Stimulated activated CD8-positive, alpha-beta memory T cell treated with anti-CD3 and anti-CD28 coated beads, Interleukin-4, amount 100 ng/mL, for 24 hours (primary cell): Measurements from ENCODE around the gene AGAP5.

Experiments
- DNase-seq: peaks from one replicate; pipeline ENCODE4 v3.0.0-alpha.2; 2020; ENCODE audit warnings: low read depth

AGAP5 gene

GRCh38 chr10:73625884-73626752, 71.8 kb downstream of the AGAP5 start:
- peak; percentile 84 for DNase-seq

- no peak for DNase-seq
Measured at GRCh38 chr10:73625004-73625883, 72.7 kb downstream of the AGAP5 start.
